Measurements from ENCODE around the gene PHF11. TPM values are rescaled to one million over a fixed set of nuclear protein-coding genes. Genes with fewer than 3 reads are reported as not detected.
A peak's percentile ranks its signal among the peaks of the same experiment; 100 is the strongest.

The PHF11 gene
- total RNA-seq (2014; rRNA removed; shearing (Covaris generic)) (7.4 and 8.7 TPM in 2 replicates), polyA plus RNA-seq (2016; fragmentation: Nextera tagmentation; extraction: Ambion mirVana) (12.7 and 13.5 TPM in 2 replicates)
- long read RNA-seq, transcript PHF11-202 (10 exons, 1,359 nt), result major isoform, 6 of 9 reads
- long read RNA-seq, partial matches to known transcripts, result 2 of 9 reads
- long read RNA-seq, other reads (novel, unspliced or antisense), result 1 of 9 reads

GRCh38 chr13:49495783-49496762 lies at the start of gene PHF11:
PHF11 (plus strand) TSS chr13:49495953; CDS start chr13:49496002, 49 bp downstream.
- H3K36me3 Mint-ChIP-seq (ENCODE audit: low read depth), result no peaks in the 10 kb centered on the region

More at GRCh38 chr13:49495783-49496762, at the start of gene PHF11:
- Histone ChIP-seq H3F3A (replicated peaks; ENCODE audit: low read depth) (peaks cover 5% of the 10 kb centered on the region; the same call in 1 of the 2 replicates), H4K20me1 (replicated peaks; ENCODE audit: insufficient read depth) (no peaks in the 10 kb centered on the region), H3K4me1 (ENCODE audit: insufficient read depth) (no peaks in the 10 kb centered on the region; the same call in 1 of the 2 replicates), H3K27ac (ENCODE audit: low read depth) (peak within 1 kb of the TSS; percentile 94), H3K27me3 (ENCODE audit: insufficient read depth) (no peaks in the 10 kb centered on the region), H3K4me2 (peak within 1 kb of the TSS; percentile 85), H3K4me3 (peak within 1 kb of the TSS; percentile 68), H2AFZ (peak within 1 kb of the TSS; percentile 99), H3K79me2 (replicated peaks; ENCODE audit: insufficient read depth) (no peaks in the 10 kb centered on the region), H3K36me3 (ENCODE audit: insufficient read depth) (no peaks in the 10 kb centered on the region), H3K9me2 (ENCODE audit: insufficient read depth) (no peaks in the 10 kb centered on the region)
- H3K27ac Mint-ChIP-seq, result peak within 1 kb of the TSS; percentile 88
- H3K4me1 Mint-ChIP-seq, result 0 out of 3 replicates have a peak, but pooled peaks cover 2% of the 10 kb centered on the region
- TF ChIP-seq CTCF (conservative IDR thresholded peaks at IDR 0.05; ENCODE audit: low read depth in 2 of 2), result peak in 1 of 2 experiments; percentile 42; a peak in 3 of 4 replicates
- TF ChIP-seq POLR2AphosphoS5 (IDR thresholded peaks at IDR 0.05; ENCODE audit: low read depth), result 0 out of 2 replicates have a peak, but pooled peaks have one; percentile 42
- no peak for TF ChIP-seq REST (IDR thresholded peaks at IDR 0.05; ENCODE audit: unreplicated experiment)
- peak within 1 kb of the TSS; percentile 88 for H3K4me3 Mint-ChIP-seq
- ATAC-seq, result peak; percentile 88
- DNase-seq (ENCODE audit: low spot score), result peak; percentile 78
- no peaks in the 10 kb centered on the region for H3K9me3 Mint-ChIP-seq
- peaks cover 11% of the 10 kb centered on the region for H3K27me3 Mint-ChIP-seq (ENCODE audit: insufficient read depth, low read depth, poor library complexity)

Data from GM23338 (cell line).